IMR-90 (cell line): Measurements from ENCODE around the gene COG4. TPM values are rescaled to one million over a fixed set of nuclear protein-coding genes. Genes with fewer than 3 reads are reported as not detected.

Source experiments
- ATAC-seq: fragments of 200-7000 bp; cut with Tn5 transposase; 2 replicates; pipeline ENCODE4 v1.9.1; 2020; ENCODE audit warnings: low read depth, mild to moderate bottlenecking, moderate library complexity
- BruUV-seq: library from RNA; stranded (reverse); fragments of 400-500 nt; replicated peaks from 2 replicates; lab custom pipeline; 2021; lab: Mats Ljungman, UMichigan
- CTCF ChIA-PET: fragments of 300-600 bp; formaldehyde crosslinking; extraction: SDS; loops from one replicate; lab custom pipeline; 2021; ENCODE audit warnings: antibody characterized with exemption; lab: Yijun Ruan, JAX
- POLR2A ChIA-PET: fragments of 300-600 bp; sonication (Branson Sonifier 250); formaldehyde crosslinking; loops from one replicate; lab custom pipeline; 2022; ENCODE audit warnings: antibody characterized with exemption; ENCODE audit not compliant: unreplicated experiment; lab: Charles Lee
- DNase-seq: peaks from one replicate; pipeline ENCODE4 v3.0.0; 2013
- H2AFZ ChIP-seq: replicated peaks from 2 replicates; pipeline ENCODE3; 2013; ENCODE audit warnings: low read length, mild to moderate bottlenecking; ENCODE audit not compliant: poor library complexity
- H2AK5ac ChIP-seq: 2 replicates; pipeline ENCODE4 v1.6.1; 2013; ENCODE audit warnings: low read depth, low read length, inconsistent platforms
- H2AK9ac ChIP-seq: replicated peaks from 2 replicates; pipeline ENCODE3; 2013; ENCODE audit warnings: mild to moderate bottlenecking, low read depth, low read length, moderate library complexity; ENCODE audit not compliant: poor library complexity
- H2BK120ac ChIP-seq: 2 replicates; pipeline ENCODE4 v1.6.1; 2013; ENCODE audit warnings: low read depth, low read length, inconsistent platforms
- H2BK15ac ChIP-seq: 3 replicates; pipeline ENCODE4 v1.6.1; 2013; ENCODE audit warnings: low read depth, low read length, inconsistent platforms
- H2BK20ac ChIP-seq: 2 replicates; pipeline ENCODE4 v1.6.1; 2013; ENCODE audit warnings: low read depth, mild to moderate bottlenecking, inconsistent platforms, low read length, moderate library complexity
- H2BK5ac ChIP-seq: 2 replicates; pipeline ENCODE4 v1.6.1; 2013; ENCODE audit warnings: mild to moderate bottlenecking, low read depth, low read length, inconsistent platforms; ENCODE audit not compliant: poor library complexity, severe bottlenecking
- H3K14ac ChIP-seq: replicated peaks from 2 replicates; pipeline ENCODE4 v1.6.1; 2013; ENCODE audit warnings: low read depth, low read length, inconsistent platforms
- H3K18ac ChIP-seq: 2 replicates; pipeline ENCODE4 v1.6.1; 2013; ENCODE audit warnings: low read depth, low read length, control low read depth
- H3K23ac ChIP-seq: 2 replicates; pipeline ENCODE4 v1.6.1; 2013; ENCODE audit warnings: low read depth, low read length, inconsistent platforms
- H3K27ac ChIP-seq: 2 replicates; pipeline ENCODE4 v1.5.1; 2013; ENCODE audit warnings: mild to moderate bottlenecking, control low read depth, low read length; ENCODE audit not compliant: insufficient read depth
- H3K27me3 ChIP-seq: 2 replicates; pipeline ENCODE4 v1.6.1; 2013; ENCODE audit warnings: low read length; ENCODE audit not compliant: control insufficient read depth, insufficient read depth
- H3K36me3 ChIP-seq: 2 replicates; pipeline ENCODE4 v1.6.1; 2013; ENCODE audit warnings: low read length, mixed read lengths; ENCODE audit not compliant: control insufficient read depth, insufficient read depth
- H3K4ac ChIP-seq: 2 replicates; pipeline ENCODE4 v1.6.1; 2013; ENCODE audit warnings: low read depth, low read length, inconsistent platforms
- H3K4me1 ChIP-seq: 2 replicates; pipeline ENCODE4 v1.6.1; 2013; ENCODE audit warnings: low read length, mixed read lengths; ENCODE audit not compliant: control insufficient read depth, insufficient read depth
- H3K4me2 ChIP-seq: 2 replicates; pipeline ENCODE4 v1.6.1; 2013; ENCODE audit warnings: low read depth, mild to moderate bottlenecking, control low read depth, low read length, moderate library complexity
- H3K4me3 ChIP-seq: 2 replicates; pipeline ENCODE4 v1.5.1; 2013; ENCODE audit warnings: low read depth, mild to moderate bottlenecking, control low read depth, low read length, moderate library complexity; ENCODE audit not compliant: insufficient read depth
- H3K56ac ChIP-seq: 2 replicates; pipeline ENCODE4 v1.6.1; 2013; ENCODE audit warnings: low read length, inconsistent platforms; ENCODE audit not compliant: insufficient read depth; ENCODE audit errors: extremely low read depth
- H3K79me1 ChIP-seq, 2 experiments: 2 replicates each; pipeline ENCODE4 v1.6.1; 2013; ENCODE audit warnings: low read length in 2 of 2, inconsistent platforms in 1 of 2, low read depth in 1 of 2
- H3K9ac ChIP-seq: 2 replicates; pipeline ENCODE4 v1.6.1; 2013; ENCODE audit warnings: low read depth, low read length, control low read depth
- H3K9me1 ChIP-seq: 2 replicates; pipeline ENCODE4 v1.6.1; 2013; ENCODE audit warnings: low read length, inconsistent platforms; ENCODE audit not compliant: insufficient read depth
- H3K9me3 ChIP-seq: 2 replicates; pipeline ENCODE4 v1.6.1; 2013; ENCODE audit warnings: low read length; ENCODE audit not compliant: control insufficient read depth, insufficient read depth
- H4K20me1 ChIP-seq: 2 replicates; pipeline ENCODE4 v1.6.1; 2013; ENCODE audit warnings: low read length, inconsistent platforms; ENCODE audit not compliant: insufficient read depth
- H4K5ac ChIP-seq: 2 replicates; pipeline ENCODE4 v1.6.1; 2013; ENCODE audit warnings: mild to moderate bottlenecking, low read depth, low read length, control low read depth
- H4K8ac ChIP-seq, 2 experiments: 2 replicates each; pipeline ENCODE4 v1.6.1; 2013; ENCODE audit warnings: low read depth in 2 of 2, low read length in 2 of 2, control low read depth in 1 of 2, inconsistent platforms in 1 of 2
- H4K91ac ChIP-seq: 2 replicates; pipeline ENCODE4 v1.6.1; 2013; ENCODE audit warnings: low read depth, low read length, inconsistent platforms; ENCODE audit not compliant: insufficient read depth
- CEBPB ChIP-seq: IDR thresholded peaks from 2 replicates; pipeline ENCODE4 v1.6.1; 2012; ENCODE audit warnings: low read depth, low read length, improper control_type of control experiment
- CHD1 ChIP-seq: IDR thresholded peaks from 2 replicates; pipeline ENCODE4 v1.6.1; 2012; ENCODE audit warnings: low read depth, low read length, improper control_type of control experiment
- MAZ ChIP-seq: IDR thresholded peaks from 2 replicates; pipeline ENCODE4 v1.6.1; 2012; ENCODE audit warnings: low read depth, mild to moderate bottlenecking, low read length, improper control_type of control experiment, moderate library complexity, borderline replicate concordance
- NFE2L2 ChIP-seq: fragments of 150-350 bp; IDR thresholded peaks from 2 replicates; pipeline ENCODE4 v1.6.1; 2016; ENCODE audit warnings: low read depth, mild to moderate bottlenecking, low read length
- POLR2A ChIP-seq: IDR thresholded peaks from 2 replicates; pipeline ENCODE4 v1.6.1; 2012; ENCODE audit warnings: mild to moderate bottlenecking, low read depth, low read length
- RCOR1 ChIP-seq: IDR thresholded peaks from 2 replicates; pipeline ENCODE4 v1.6.1; 2012; ENCODE audit warnings: mild to moderate bottlenecking, low read length, improper control_type of control experiment; ENCODE audit not compliant: insufficient replicate concordance
- WGBS, 2 experiments: methylation state at CpG; one replicate each; pipeline versions ENCODE4 v1.1.5 to v1.1.7; 2013; ENCODE audit warnings: missing lambda C conversion rate in 2 of 2; ENCODE audit not compliant: insufficient read length in 1 of 2; ENCODE audit errors: extremely low coverage in 2 of 2; 5-methylcytosine and 5-hydroxymethylcytosine counted together
- dilution Hi-C: fragments of 300-500 bp; cut with HindIII; formaldehyde crosslinking; loops from one replicate; pipeline ENCODE4 v1.14.3; 2018; ENCODE audit warnings: low sequenced_read_pairs; ENCODE audit not compliant: unreplicated experiment
- in situ Hi-C: fragments of 300-500 bp; cut with MboI; formaldehyde crosslinking; loops from 3 replicates; pipeline ENCODE4 v1.14.3; 2019; ENCODE audit warnings: low sequenced_read_pairs, inconsistent platforms, mixed read lengths
- intact Hi-C: fragments of 100-400 bp; cut with micrococcal nuclease; formaldehyde crosslinking; loops from 2 replicates; pipeline ENCODE4 v1.10.0; 2022
- polyA plus RNA-seq, 3 experiments: library from polyadenylated mRNA; depleted of rRNA; stranded (reverse); fragments of >200 nt; gene quantifications; 2 replicates each; pipeline ENCODE4 v1.2.3, GENCODE V29; 2012; ENCODE audit warnings: low replicate concordance in 1 of 3
- total RNA-seq: library from RNA; depleted of rRNA; stranded (reverse); fragments of >200 nt; gene quantifications from 2 replicates; pipeline ENCODE4 v1.2.3, GENCODE V29; 2012

COG4 gene
- total and polyA plus RNA-seq, 2 of the 4 experiments (the other 2 are of a cell fraction), result 47.5 to 96.1 TPM

- Histone ChIP-seq H3K23ac (no peak overlapping the region), H4K8ac (no peak overlapping the region), H3K27ac (no peak overlapping the region), H3K9me1 (peaks cover 35% of the 10 kb centered on the region), H3K4me1 (peaks cover 27% of the 10 kb centered on the region), H2AFZ (no peak overlapping the region), H3K36me3 (peaks cover 49% of the 10 kb centered on the region), H3K4me3 (no peak overlapping the region), H2AK5ac (no peak overlapping the region), H4K20me1 (peaks cover 54% of the 10 kb centered on the region), H4K91ac (no peak overlapping the region), H2BK20ac (no peak overlapping the region), H3K18ac (no peak overlapping the region), H3K79me1 (peaks cover 36 to 83% of the 10 kb centered on the region in 2 experiments), H3K56ac (no peak overlapping the region), H4K5ac (no peak overlapping the region), H3K9me3 (no peaks in the 10 kb centered on the region), H2BK120ac (no peak overlapping the region), H2BK15ac (no peak overlapping the region), H3K4me2 (no peak overlapping the region), H2AK9ac (no peak overlapping the region), H3K14ac (no peak overlapping the region), H3K4ac (no peak overlapping the region), H3K9ac (no peak overlapping the region), H2BK5ac (no peak overlapping the region), H3K27me3 (no peaks in the 10 kb centered on the region)
- dilution Hi-C loops, result no loop called here
- DNase-seq (no peak), ATAC-seq (no peak)
- no CpG with 5 or more reads among the region's 1 CpG for WGBS, 2 experiments
- in situ Hi-C loops, result no loop called here
- POLR2A ChIA-PET, result no interaction called here
- intact Hi-C loops, result loop anchor here (10.0 kb wide), 1 partner anchor 225 kb away; no protein-coding TSS in a partner anchor
- CTCF ChIA-PET, result no interaction called here
- no peak for TF ChIP-seq CHD1
- TF ChIP-seq POLR2A, result no peak
- TF ChIP-seq NFE2L2, result no peak
- TF ChIP-seq RCOR1, result no peak
- TF ChIP-seq MAZ, result no peak
- TF ChIP-seq CEBPB, result no peak
- no TSS peak for BruUV-seq
Measured at GRCh38 chr16:70550082-70550481, 26.7 kb upstream of the COG4 start.
